ENCODE results near the gene S100A7. TPM values are rescaled to one million over a fixed set of nuclear protein-coding genes. Genes with fewer than 3 reads are reported as not detected.

The S100A7 gene
- total and polyA plus RNA-seq, 2 of the 4 experiments (the other 2 are of a cell fraction) = not detected

DNA sequence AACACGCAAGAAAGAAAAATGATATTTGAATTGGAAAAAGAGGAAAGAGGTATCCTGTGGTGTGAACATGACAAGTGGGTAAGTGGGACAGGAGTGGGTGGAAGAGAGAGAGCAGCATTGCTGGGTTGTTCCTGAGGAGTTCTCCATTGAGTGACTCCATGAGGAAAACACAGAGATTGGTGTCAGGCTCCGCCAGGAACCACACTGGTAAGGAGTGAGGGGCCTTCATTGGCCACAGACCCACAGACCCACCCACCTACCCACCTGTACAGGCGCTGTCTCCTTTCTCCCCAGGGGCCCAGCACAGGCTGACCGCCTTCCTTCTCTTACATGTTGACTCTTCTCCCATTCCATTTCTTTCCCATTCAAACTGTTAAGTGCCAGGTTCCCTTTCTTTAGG lies 23.2 kb downstream of the S100A7 start:
- Histone ChIP-seq H3K9me1 (ENCODE audit: insufficient read depth, low read length) (no peaks in the 10 kb centered on the region), H3K4ac (ENCODE audit: low read depth, low read length) (no peak overlapping the region), H3K14ac (replicated peaks; ENCODE audit: low read depth, low read length) (no peak overlapping the region), H4K20me1 (ENCODE audit: insufficient read depth, low read length) (no peaks in the 10 kb centered on the region), H3K27ac (ENCODE audit: insufficient read depth, low read length) (no peak overlapping the region), H4K5ac (ENCODE audit: low read depth, low read length) (no peak overlapping the region), H3K36me3 (ENCODE audit: control insufficient read depth, insufficient read depth, low read length) (no peaks in the 10 kb centered on the region), H2BK15ac (ENCODE audit: low read depth, low read length) (no peak overlapping the region), H3K9me3 (ENCODE audit: control insufficient read depth, insufficient read depth, low read length) (no peaks in the 10 kb centered on the region), H4K91ac (ENCODE audit: insufficient read depth, low read depth, low read length) (no peak overlapping the region), H3K18ac (ENCODE audit: low read depth, low read length) (no peak overlapping the region), H2AK9ac (replicated peaks; ENCODE audit: low read depth, low read length, poor library complexity) (no peak overlapping the region), H2BK20ac (ENCODE audit: low read depth, low read length) (no peak overlapping the region), H3K23ac (ENCODE audit: low read depth, low read length) (no peak overlapping the region), H3K9ac (ENCODE audit: low read depth, low read length) (no peak overlapping the region), H2AFZ (replicated peaks; ENCODE audit: low read length, poor library complexity) (no peak overlapping the region), H3K27me3 (ENCODE audit: control insufficient read depth, insufficient read depth, low read length) (no peaks in the 10 kb centered on the region; the same call in 1 of the 2 replicates), H3K79me1 (ENCODE audit: low read depth in 1 of 2, low read length in 2 of 2) (no peaks in the 10 kb centered on the region), H3K4me2 (ENCODE audit: low read depth, low read length) (no peak overlapping the region), H3K4me3 (ENCODE audit: insufficient read depth, low read depth, low read length) (no peak overlapping the region), H2AK5ac (ENCODE audit: low read depth, low read length) (no peak overlapping the region), H2BK120ac (ENCODE audit: low read depth, low read length) (no peak overlapping the region), H3K56ac (ENCODE audit: extremely low read depth, insufficient read depth, low read length) (no peak overlapping the region), H4K8ac (ENCODE audit: low read depth in 2 of 2, low read length in 2 of 2) (no peak overlapping the region), H3K4me1 (ENCODE audit: control insufficient read depth, insufficient read depth, low read length) (no peaks in the 10 kb centered on the region), H2BK5ac (ENCODE audit: low read depth, low read length, poor library complexity, severe bottlenecking) (no peak overlapping the region)
- ATAC-seq (ENCODE audit: low read depth) (no peak), DNase-seq (no peak)
- 40% methylated on average over 1 of the region's 4 CpGs; no CpG with 5 or more reads in 1 of the 2 experiments for WGBS, 2 experiments (ENCODE audit: extremely low coverage in 2 of 2, insufficient read length in 1 of 2)
- intact Hi-C loops (cut with micrococcal nuclease) = no loop called here
- BruUV-seq (replicated peaks) = no TSS peak
- POLR2A ChIA-PET (ENCODE audit: unreplicated experiment) = no interaction called here
- in situ Hi-C loops (cut with MboI; ENCODE audit: low sequenced_read_pairs) = no loop called here
- dilution Hi-C loops (cut with HindIII; ENCODE audit: low sequenced_read_pairs, unreplicated experiment) = no loop called here
- TF ChIP-seq MAZ (IDR thresholded peaks at IDR 0.05; ENCODE audit: borderline replicate concordance, low read depth, low read length) = no peak
- TF ChIP-seq CEBPB (IDR thresholded peaks at IDR 0.05; ENCODE audit: low read depth, low read length) = no peak
- no peak for TF ChIP-seq RFX5 (IDR thresholded peaks at IDR 0.05; ENCODE audit: low read depth, low read length)
- TF ChIP-seq POLR2A (IDR thresholded peaks at IDR 0.05; ENCODE audit: low read depth, low read length) = no peak
- no peak for TF ChIP-seq FOS (IDR thresholded peaks at IDR 0.05; ENCODE audit: low read depth, low read length)
- no peak for TF ChIP-seq CHD1 (IDR thresholded peaks at IDR 0.05; ENCODE audit: low read depth, low read length)
- TF ChIP-seq, protein P1, sequence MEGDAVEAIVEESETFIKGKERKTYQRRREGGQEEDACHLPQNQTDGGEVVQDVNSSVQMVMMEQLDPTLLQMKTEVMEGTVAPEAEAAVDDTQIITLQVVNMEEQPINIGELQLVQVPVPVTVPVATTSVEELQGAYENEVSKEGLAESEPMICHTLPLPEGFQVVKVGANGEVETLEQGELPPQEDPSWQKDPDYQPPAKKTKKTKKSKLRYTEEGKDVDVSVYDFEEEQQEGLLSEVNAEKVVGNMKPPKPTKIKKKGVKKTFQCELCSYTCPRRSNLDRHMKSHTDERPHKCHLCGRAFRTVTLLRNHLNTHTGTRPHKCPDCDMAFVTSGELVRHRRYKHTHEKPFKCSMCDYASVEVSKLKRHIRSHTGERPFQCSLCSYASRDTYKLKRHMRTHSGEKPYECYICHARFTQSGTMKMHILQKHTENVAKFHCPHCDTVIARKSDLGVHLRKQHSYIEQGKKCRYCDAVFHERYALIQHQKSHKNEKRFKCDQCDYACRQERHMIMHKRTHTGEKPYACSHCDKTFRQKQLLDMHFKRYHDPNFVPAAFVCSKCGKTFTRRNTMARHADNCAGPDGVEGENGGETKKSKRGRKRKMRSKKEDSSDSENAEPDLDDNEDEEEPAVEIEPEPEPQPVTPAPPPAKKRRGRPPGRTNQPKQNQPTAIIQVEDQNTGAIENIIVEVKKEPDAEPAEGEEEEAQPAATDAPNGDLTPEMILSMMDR (conservative IDR thresholded peaks at IDR 0.05; ENCODE audit: low read depth, low read length) = no peak
- TF ChIP-seq, protein P2, sequence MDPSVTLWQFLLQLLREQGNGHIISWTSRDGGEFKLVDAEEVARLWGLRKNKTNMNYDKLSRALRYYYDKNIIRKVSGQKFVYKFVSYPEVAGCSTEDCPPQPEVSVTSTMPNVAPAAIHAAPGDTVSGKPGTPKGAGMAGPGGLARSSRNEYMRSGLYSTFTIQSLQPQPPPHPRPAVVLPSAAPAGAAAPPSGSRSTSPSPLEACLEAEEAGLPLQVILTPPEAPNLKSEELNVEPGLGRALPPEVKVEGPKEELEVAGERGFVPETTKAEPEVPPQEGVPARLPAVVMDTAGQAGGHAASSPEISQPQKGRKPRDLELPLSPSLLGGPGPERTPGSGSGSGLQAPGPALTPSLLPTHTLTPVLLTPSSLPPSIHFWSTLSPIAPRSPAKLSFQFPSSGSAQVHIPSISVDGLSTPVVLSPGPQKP (IDR thresholded peaks at IDR 0.05; ENCODE audit: borderline replicate concordance, low read depth, low read length) = no peak
- TF ChIP-seq MAFK (IDR thresholded peaks at IDR 0.05; ENCODE audit: low read depth, low read length) = no peak
- TF ChIP-seq, protein P3, sequence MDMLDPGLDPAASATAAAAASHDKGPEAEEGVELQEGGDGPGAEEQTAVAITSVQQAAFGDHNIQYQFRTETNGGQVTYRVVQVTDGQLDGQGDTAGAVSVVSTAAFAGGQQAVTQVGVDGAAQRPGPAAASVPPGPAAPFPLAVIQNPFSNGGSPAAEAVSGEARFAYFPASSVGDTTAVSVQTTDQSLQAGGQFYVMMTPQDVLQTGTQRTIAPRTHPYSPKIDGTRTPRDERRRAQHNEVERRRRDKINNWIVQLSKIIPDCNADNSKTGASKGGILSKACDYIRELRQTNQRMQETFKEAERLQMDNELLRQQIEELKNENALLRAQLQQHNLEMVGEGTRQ (IDR thresholded peaks at IDR 0.05; ENCODE audit: low read depth, low read length) = no peak
- TF ChIP-seq NFE2L2 (IDR thresholded peaks at IDR 0.05; ENCODE audit: low read depth, low read length) = no peak
- no peak for TF ChIP-seq BHLHE40 (IDR thresholded peaks at IDR 0.05; ENCODE audit: low read depth, low read length)
- no peak for TF ChIP-seq RAD21 (IDR thresholded peaks at IDR 0.05; ENCODE audit: low read length)
- CTCF ChIA-PET = no interaction called here

All from IMR-90 (cell line).